Measurements from ENCODE around the gene SAMD8. TPM values are rescaled to one million over a fixed set of nuclear protein-coding genes. Genes with fewer than 3 reads are reported as not detected.
A peak's percentile ranks its signal among the peaks of the same experiment; 100 is the strongest.

The SAMD8 gene
- total RNA-seq, 1 donor from 2014 or later: 24.6 TPM

- H3K27me3 ChIP-seq (ENCODE audit: low read depth): no peaks in the 10 kb centered on the region
- H3K27ac ChIP-seq (replicated peaks): peak overlapping the region; percentile 87
- H3K4me1 ChIP-seq: peaks cover 99% of the 10 kb centered on the region
- peaks cover 74% of the 10 kb centered on the region for H3K36me3 ChIP-seq
- H3K4me3 ChIP-seq: peak overlapping the region; percentile 51
- intact Hi-C loops (cut with micrococcal nuclease): no loop called here
- DNase-seq: no peak
- TF ChIP-seq CTCF (IDR thresholded peaks at IDR 0.05; ENCODE audit: borderline replicate concordance): no peak
- no peaks in the 10 kb centered on the region for H3K9me3 ChIP-seq (replicated peaks)
These were observed 112.1 kb downstream of the SAMD8 start for GRCh38 chr10:75223507-75223906.

- H3K9me3 ChIP-seq (replicated peaks): no peaks in the 10 kb centered on the region
- no peaks in the 10 kb centered on the region for H3K27me3 ChIP-seq (ENCODE audit: low read depth)
- no peak for DNase-seq
- TF ChIP-seq CTCF (IDR thresholded peaks at IDR 0.05; ENCODE audit: borderline replicate concordance): no peak
- H3K4me1 ChIP-seq: peaks cover 97% of the 10 kb centered on the region
- peaks cover 67% of the 10 kb centered on the region for H3K36me3 ChIP-seq
- H3K4me3 ChIP-seq: peak overlapping the region; percentile 51
- intact Hi-C loops (cut with micrococcal nuclease): no loop called here
- H3K27ac ChIP-seq (replicated peaks): peak overlapping the region; percentile 87
These were observed 114.6 kb downstream of the SAMD8 start for GRCh38 chr10:75226095-75226494.

GRCh38 chr10:75226656-75227055, 115.2 kb downstream of the SAMD8 start:
- intact Hi-C loops (cut with micrococcal nuclease): no loop called here
- Histone ChIP-seq H3K9me3 (replicated peaks) (no peaks in the 10 kb centered on the region), H3K4me1 (peaks cover 92% of the 10 kb centered on the region), H3K27ac (replicated peaks) (peak overlapping the region; percentile 87), H3K4me3 (peak overlapping the region; percentile 51), H3K27me3 (ENCODE audit: low read depth) (no peaks in the 10 kb centered on the region), H3K36me3 (peaks cover 67% of the 10 kb centered on the region)
- TF ChIP-seq CTCF (IDR thresholded peaks at IDR 0.05; ENCODE audit: borderline replicate concordance): no peak
- no peak for DNase-seq

GRCh38 chr10:75228278-75228677, 116.8 kb downstream of the SAMD8 start:
- intact Hi-C loops (cut with micrococcal nuclease): no loop called here
- no peak for TF ChIP-seq CTCF (IDR thresholded peaks at IDR 0.05; ENCODE audit: borderline replicate concordance)
- peaks cover 59% of the 10 kb centered on the region for H3K36me3 ChIP-seq
- no peaks in the 10 kb centered on the region for H3K9me3 ChIP-seq (replicated peaks)
- H3K27me3 ChIP-seq (ENCODE audit: low read depth): no peaks in the 10 kb centered on the region
- no peak for DNase-seq
- peaks cover 76% of the 10 kb centered on the region for H3K4me1 ChIP-seq
- no peak overlapping the region for H3K4me3 ChIP-seq
- peak overlapping the region; percentile 87 for H3K27ac ChIP-seq (replicated peaks)

DNA sequence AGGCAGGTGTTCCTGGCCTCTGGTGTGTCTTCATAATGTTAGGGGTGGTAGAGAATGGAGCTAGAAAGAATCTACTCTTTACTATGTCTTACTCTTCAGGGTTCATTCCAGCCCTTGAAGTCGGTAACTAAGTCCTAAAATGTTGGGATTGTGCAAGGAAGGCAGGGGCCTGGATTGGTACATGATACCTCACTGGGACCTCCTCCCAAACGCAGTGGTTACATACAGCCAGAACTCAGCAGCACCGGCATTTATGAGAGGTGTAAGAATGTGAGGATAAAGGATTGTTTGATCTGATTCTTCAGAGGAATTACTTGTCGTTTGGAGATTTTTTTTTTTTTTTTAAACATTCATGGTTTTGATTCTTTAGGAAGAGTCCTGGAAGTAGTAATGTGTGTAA, 117.4 kb downstream of the SAMD8 start:
- Histone ChIP-seq H3K4me1 (peaks cover 70% of the 10 kb centered on the region), H3K27me3 (ENCODE audit: low read depth) (no peaks in the 10 kb centered on the region), H3K9me3 (replicated peaks) (no peaks in the 10 kb centered on the region), H3K36me3 (peaks cover 53% of the 10 kb centered on the region), H3K4me3 (no peak overlapping the region), H3K27ac (replicated peaks) (peak overlapping the region; percentile 87)
- intact Hi-C loops (cut with micrococcal nuclease): no loop called here
- TF ChIP-seq CTCF (IDR thresholded peaks at IDR 0.05; ENCODE audit: borderline replicate concordance): no peak
- no peak for DNase-seq
